SK-MEL-5 (cell line): ENCODE measurements around the gene NCOR1. TPM values are rescaled to one million over a fixed set of nuclear protein-coding genes. Genes with fewer than 3 reads are reported as not detected.

ENCODE experiments used
- DNase-seq: peaks from one replicate; pipeline ENCODE4 v3.0.0-alpha.2; 2016; ENCODE audit warnings: low read depth, low spot score
- in situ Hi-C: cut with HindIII; loops from 2 replicates; pipeline ENCODE4 v1.10.0; 2016; ENCODE audit warnings: low sequenced_read_pairs, high pct_unique_total_duplicates, low pct_unique_long_range_greater_than_20kb
- total RNA-seq: library from RNA; depleted of rRNA; stranded (reverse); fragments of >200 nt; shearing (Covaris generic); gene quantifications from 2 replicates; pipeline ENCODE4 v1.2.3, GENCODE V29; 2014

The NCOR1 gene
- total RNA-seq, 1 experiment from 2014 or later = 52.5 TPM

DNA sequence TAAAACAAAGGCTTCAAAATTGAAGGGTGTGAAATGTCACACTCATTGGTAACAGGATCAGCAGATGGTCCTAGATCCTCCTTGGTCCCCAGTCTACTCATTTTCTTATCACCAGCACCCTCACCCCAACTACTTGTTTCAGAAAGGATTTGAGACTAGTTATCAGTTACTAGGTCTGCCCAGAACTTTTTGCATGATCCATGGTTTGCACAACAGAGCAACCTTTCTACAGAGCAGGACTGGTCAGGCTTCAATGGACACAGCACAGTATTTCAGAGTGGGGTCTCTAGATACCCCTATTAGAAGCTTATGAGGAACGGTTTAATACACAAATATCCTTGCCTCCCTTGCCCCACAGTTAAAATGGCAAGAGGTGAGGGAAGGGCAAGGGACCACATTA, 190.1 kb downstream of the NCOR1 start:
- in situ Hi-C loops = no loop called here

GRCh38 chr17:16023881-16024280, 191.5 kb downstream of the NCOR1 start:
- in situ Hi-C loops = no loop called here

More for the DNA sequence above, 190.1 kb downstream of the NCOR1 start:
- DNase-seq = no peak

GRCh38 chr17:16019347-16019746, 196.0 kb downstream of the NCOR1 start:
- DNase-seq = no peak
- in situ Hi-C loops = no loop called here

More at GRCh38 chr17:16023881-16024280, 191.5 kb downstream of the NCOR1 start:
- no peak for DNase-seq

GRCh38 chr17:16013943-16014407, 201.4 kb downstream of the NCOR1 start:
- in situ Hi-C loops = no loop called here
- peak; percentile 73 for DNase-seq

GRCh38 chr17:16007439-16007838, 207.9 kb downstream of the NCOR1 start:
- in situ Hi-C loops = no loop called here

DNA sequence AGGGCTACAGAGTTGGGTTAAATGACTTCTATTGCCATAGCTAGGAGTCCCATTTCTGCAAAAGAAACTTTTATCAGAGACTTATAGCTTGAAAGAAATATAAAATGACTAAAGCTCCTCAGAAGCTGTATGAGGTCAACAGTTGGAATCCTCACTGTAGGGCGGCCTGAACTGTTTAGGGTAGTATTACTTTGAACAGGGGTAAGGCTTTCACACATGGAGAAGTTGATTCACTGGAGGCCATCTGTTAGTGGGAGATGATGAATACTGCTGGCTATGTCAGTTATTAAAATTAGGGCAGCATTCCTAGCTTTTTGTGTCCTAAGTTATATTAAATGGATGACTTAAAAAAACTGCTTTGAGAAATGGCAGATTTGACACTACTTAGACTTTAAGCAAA, 209.7 kb downstream of the NCOR1 start:
- DNase-seq = no peak

More at GRCh38 chr17:16007439-16007838, 207.9 kb downstream of the NCOR1 start:
- no peak for DNase-seq

GRCh38 chr17:16003841-16004240, 211.5 kb downstream of the NCOR1 start:
- no peak for DNase-seq

More for the DNA sequence above, 209.7 kb downstream of the NCOR1 start:
- in situ Hi-C loops = no loop called here

DNA sequence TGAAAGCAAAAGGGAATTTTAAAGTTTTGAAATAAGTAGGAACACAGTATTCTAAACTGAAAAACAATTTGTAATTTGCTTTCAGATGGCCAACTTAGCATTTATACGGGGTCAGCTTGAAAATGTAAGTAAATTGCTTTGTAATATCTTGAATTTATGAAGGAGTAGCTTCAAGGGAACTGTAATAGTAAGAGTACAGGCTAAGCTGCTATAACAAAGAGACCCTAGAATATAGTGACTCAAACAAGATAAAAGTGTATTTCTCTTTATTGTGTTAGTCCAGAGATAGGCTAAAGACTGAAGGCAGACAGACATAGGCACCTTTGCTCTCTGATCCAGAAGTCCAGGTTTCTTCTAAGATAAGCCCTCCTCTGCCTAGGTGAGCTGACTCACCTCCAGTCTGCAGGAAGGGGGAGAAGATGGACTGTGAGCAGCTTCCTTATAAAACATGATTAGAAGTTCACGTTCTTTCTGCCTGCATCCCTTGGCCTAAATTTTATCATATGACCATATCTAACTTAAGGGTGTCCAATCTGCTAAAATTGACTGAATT, 212.6 kb downstream of the NCOR1 start:
- in situ Hi-C loops = no loop called here
- DNase-seq = no peak

More at GRCh38 chr17:16003841-16004240, 211.5 kb downstream of the NCOR1 start:
- in situ Hi-C loops = no loop called here

DNA sequence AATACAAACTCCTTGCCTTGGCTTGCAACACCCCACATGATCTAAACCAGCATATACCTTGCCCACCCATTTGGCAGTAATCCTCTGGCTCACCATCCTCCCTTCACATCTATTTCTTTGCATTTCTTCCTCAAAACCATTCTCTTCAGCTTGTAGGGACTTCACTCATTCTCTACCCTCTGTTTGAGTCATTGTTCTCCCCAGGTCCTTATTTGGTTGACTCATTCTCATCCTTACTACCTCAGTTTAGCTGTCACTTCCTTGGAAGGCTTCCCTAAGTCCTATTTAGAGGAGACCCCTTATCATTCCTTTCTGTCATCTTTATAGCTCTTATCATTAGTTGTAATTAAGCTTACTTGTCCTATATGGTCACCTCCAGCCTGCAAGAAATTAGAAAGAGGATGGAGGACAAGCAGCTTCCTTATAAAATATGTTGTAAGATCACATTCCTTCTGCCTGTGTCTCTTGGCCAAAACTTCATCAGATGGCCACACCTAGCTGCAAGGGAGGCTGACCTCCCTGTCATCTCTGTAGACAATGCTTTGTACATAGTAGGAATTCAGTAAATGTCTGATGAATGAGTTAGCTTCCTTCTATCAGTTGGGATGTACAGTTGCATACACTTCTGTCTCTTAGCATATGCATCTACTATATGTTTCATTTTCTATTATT, 214.0 kb downstream of the NCOR1 start:
- DNase-seq = no peak

GRCh38 chr17:15999974-16000827, 215.1 kb downstream of the NCOR1 start:
- peak; percentile 13 for DNase-seq
- in situ Hi-C loops = no loop called here

More for the DNA sequence above, 214.0 kb downstream of the NCOR1 start:
- in situ Hi-C loops = no loop called here

DNA sequence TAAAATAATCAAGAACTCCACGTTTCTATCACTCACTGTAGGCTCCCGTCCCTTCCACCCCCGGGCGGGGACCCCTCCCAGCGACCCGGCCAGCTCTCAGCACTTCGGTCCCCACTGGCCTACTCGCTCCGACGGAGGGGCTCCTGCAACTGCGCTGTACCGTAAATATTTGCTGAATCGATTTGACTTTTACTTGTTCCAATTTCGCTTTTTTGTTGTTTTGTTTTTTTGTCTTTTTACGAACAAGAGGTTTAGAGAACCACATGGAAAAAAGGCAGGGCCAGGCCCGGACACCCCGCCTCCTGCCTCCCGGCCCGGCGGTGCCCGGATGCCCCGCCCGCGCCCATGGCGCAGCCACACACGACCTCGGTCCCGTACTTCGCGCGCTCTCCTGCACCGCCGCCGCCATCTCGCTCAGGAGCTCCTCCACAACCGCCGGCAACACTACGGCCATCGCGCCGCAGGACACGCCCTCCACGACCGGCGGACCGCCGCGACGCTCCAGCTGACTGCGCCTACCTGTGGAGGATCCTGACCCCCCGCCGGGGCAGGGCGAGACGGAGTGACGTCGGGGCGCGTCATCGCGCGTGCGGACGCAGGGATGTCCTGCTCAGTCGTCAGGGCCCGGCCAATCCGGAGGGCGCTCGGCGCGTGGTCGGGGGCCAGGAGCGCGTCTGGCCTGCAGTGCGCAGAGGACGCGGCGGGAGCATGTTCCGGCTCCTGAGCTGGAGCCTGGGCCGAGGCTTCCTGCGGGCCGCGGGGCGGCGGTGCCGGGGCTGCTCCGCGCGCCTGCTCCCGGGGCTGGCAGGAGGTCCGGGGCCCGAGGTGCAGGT, 216.0 kb downstream of the NCOR1 start, which contains the start of the genes TTC19 and ZSWIM7:
TSS of gene TTC19 (plus strand) at position 684 of the 833 bp plus-strand sequence. CDS start at position 709, 25 bp downstream.
TSS of gene ZSWIM7 (minus strand) at position 564 of the 833 bp plus-strand sequence. CDS start at position 454, 110 bp downstream.
- peak; percentile 94 for DNase-seq
- in situ Hi-C loops = no loop called here

- no peak for DNase-seq
- in situ Hi-C loops = no loop called here
Measured at GRCh38 chr17:15998031-15998562, 217.2 kb downstream of the NCOR1 start.

GRCh38 chr17:15996322-15996721, 219.0 kb downstream of the NCOR1 start:
- in situ Hi-C loops = no loop called here
- DNase-seq = no peak

- DNase-seq = no peak
- in situ Hi-C loops = no loop called here
Measured at GRCh38 chr17:15981646-15982580, 233.4 kb downstream of the NCOR1 start.

- in situ Hi-C loops = no loop called here
Measured at GRCh38 chr17:15981208-15981607, 234.1 kb downstream of the NCOR1 start.

More at GRCh38 chr17:15981208-15981607, 234.1 kb downstream of the NCOR1 start:
- DNase-seq = no peak
